NCI-H1048 (cell line): Measurements from ENCODE around the gene MEI1.

Source experiments
- DNase-seq: peaks from one replicate; lab custom pipeline; 2025; lab: John Stamatoyannopoulos, UW

Gene MEI1

GRCh38 chr22:41787331-41787730, 88.0 kb downstream of the MEI1 start:
- no peak for DNase-seq

- no peak for DNase-seq
These were observed 94.6 kb downstream of the MEI1 start for GRCh38 chr22:41793871-41794270.

DNA sequence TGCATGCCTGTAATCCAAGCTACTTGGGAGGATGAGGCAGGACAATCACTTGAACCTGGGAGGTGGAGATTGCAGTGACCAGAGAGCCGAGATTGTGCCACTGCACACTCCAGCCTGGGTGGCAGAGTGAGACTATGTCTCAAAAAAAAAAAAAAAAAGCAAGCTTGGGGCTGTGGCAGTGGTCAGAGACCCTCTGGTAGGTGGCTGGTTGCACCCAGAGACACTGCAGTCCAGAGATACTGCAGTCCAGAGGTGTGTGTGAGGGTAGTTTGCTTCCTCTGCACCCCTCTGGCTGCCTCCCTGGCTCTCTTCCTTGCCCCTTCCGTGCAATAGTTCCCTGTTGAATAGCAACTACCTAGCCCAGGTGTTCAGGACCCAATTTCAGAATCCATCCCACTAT, 99.4 kb downstream of the MEI1 start:
- DNase-seq = no peak

DNA sequence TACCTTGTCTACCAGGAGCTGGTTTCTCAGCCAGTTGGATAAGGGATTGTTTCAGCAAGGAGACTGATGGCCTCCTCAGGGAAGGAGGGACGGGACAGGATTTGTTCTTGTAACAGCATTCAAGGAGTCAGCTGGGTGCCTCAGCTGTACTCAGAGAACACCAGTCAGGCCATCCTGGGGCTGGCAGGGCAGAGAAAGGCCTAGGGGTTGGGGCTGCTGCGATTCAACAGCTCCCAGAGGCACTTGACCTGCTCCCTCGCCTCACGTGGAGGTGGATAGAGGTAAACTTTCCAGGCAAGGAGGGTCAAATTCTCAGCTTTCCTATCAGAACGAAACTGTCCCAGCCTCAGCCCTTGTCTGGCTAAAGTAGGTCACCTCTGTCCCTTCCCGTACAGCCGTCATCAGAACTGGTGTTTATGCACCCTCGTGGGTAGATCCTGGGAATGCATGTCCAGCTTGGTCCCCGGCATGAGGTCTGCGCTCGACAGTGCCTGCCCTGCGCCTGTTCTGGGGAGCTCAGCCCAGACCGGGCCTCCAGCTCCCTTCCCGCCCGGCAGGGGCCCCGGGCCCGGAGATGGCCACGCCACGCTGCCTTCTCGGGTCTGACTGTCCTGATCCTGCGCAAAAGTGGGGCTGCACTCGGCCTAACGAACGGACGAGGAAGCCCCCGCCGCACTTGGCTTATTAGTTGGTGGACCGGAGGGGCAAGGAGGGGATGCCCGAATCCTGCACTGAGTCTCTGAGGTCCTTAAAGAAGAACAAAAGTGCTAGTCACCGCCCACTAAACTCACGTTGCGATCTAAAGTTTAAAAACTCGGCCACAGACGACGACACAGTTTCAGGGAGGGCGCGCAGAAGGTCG, 100.4 kb downstream of the MEI1 start:
- no peak for DNase-seq

GRCh38 chr22:41800348-41801146, 101.2 kb downstream of the MEI1 start, which contains the start of gene CCDC134:
CCDC134 (plus strand) TSS chr22:41800679; CDS start chr22:41808891, 8,212 bp downstream.
- DNase-seq = peak; percentile 50

GRCh38 chr22:41801147-41801819, 102.0 kb downstream of the MEI1 start:
- no peak for DNase-seq

DNA sequence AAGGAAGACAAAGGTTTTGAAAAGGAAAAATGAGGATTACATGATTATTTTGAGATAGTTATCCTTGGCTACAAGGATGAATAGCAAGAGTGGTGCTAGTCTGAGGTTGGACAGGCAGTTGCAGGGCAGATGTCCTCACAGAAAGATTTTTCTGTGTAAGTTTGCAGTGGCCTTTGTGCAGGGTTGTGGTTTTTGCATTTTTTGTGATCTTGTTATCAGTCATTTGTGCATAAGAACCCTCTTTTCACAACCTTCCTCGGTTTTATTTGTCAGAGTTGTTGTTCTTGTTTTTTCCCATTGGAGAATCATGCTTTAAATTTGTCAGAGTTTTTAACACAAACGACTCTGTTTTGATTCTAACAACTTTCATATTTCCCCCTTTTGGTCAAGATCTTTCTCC, 102.6 kb downstream of the MEI1 start:
- DNase-seq = no peak

DNA sequence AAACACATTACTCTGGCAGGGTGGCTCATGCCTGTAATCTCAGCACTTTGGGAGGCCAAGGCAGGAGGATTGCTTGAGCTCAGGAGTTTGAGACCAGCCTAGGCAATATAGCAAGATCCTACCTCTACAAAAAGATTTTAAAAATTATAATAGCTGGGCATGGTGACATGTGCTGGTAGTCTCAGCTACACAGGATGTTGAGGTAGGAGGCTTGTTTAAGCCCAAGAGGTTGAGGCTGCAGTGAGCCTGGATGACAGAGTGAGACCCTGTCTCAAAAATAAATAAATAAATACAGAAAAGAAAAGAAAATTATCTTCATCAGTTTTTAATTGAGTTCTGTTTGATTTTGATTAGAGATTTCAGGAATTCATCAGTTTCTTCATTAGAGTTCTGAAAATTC, 106.3 kb downstream of the MEI1 start:
- DNase-seq = no peak

GRCh38 chr22:41808400-41808799, 109.1 kb downstream of the MEI1 start:
- DNase-seq = no peak

- DNase-seq = no peak
These were observed 110.7 kb downstream of the MEI1 start for GRCh38 chr22:41810022-41810421.

DNA sequence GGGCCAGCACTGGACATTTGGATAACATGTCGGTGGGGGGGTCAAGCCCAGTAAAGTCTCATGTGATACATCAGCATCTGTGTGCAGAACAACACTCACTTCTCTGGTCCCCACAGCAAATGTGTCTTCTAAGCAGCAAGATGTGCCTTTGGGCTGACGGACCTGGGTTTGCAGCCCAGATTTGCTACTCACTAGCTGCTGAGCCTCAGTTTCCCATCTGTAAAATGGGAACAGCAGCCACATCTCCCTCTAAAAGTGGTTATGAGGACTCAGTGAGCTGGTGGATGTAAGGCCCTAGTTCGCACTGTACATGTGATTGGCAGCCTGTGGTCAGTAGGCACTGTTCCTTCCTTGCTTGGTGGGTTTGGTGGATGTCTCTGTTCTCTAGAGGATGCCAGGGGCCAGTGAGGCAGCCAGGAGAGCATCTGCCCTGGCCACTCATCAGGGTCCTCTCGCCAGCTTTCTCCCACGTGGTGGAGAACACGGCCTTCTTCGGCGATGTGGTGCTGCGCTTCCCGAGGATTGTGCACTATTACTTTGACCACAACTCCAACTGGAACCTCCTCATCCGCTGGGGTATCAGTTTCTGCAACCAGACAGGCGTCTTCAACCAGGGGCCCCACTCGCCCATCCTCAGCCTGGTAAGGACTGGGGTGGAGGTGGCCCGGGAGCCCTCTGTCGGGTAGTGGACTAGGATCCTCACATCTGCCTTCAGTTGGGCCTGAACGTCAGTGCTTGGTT, 113.7 kb downstream of the MEI1 start:
- no peak for DNase-seq

DNA sequence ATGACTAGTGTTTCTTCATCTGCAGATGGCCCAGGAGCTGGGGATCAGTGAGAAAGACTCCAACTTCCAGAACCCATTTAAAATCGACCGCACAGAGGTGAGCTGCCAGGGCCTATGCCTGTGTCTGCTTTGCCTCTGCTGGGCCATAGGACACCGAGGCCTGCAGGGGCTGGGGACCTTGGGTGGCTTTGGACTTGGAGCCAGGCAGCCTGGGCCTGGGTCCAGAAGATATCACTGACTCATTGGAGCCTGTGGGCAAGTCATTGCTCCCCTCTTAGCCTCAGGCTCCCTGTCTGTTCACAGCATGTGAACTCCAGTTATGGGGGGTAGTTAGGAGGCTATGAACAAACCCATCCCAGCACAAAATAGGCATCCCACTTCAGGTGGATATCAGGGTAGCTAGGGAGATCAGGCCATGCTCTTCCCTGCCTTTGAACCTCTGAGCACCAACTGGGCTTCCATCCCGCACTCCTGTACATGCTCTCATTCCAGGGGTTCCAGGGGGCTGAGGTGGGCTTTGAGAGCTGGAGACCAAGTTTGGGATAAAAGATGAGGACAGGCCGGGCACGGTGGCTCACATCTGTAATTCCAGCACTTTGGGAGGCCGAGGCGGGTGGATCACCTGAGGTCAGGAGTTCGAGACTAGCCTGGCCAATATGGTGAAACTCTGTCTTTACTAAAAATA, 114.6 kb downstream of the MEI1 start:
- no peak for DNase-seq

GRCh38 chr22:41815716-41816115, 116.4 kb downstream of the MEI1 start:
- no peak for DNase-seq

DNA sequence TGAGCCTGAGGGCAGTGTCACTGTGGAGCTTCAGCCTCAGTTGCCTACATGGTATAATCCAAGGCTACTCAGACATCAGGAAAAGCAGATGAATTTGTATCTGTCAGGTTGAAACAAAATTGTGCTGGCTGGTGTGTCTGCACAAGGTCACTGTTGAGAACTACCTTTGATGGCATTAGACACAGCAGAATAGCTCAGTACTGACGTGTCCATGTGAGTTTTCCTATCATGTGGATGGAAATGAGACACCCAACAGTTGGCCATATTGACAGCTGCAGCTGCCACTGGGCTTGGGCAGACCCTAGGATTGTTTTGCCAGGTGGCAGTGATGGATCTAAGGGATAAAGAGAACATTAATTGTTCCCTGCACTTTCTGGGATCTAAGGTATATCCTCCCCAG, 116.9 kb downstream of the MEI1 start:
- DNase-seq = no peak

- no peak for DNase-seq
These were observed 117.6 kb downstream of the MEI1 start for GRCh38 chr22:41816871-41817270.

DNA sequence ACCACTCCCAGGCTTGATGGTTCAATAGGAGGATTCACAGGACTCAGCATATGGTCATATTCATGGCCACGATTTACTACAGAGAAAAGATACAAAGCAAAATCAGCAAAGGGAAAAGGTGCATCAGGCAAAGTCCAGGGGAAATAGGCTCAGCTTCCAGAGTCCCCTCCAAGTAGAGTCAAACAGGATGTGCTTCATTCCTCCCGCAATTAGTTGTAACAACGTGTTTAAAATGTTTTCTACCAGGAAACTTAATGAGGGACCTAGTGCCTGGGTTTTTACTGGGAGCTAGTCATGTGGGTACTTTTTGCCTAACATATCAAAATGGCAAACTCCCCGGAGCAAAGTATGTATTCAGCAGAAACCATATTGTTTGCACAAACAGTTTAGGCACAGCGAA, 118.7 kb downstream of the MEI1 start:
- no peak for DNase-seq

DNA sequence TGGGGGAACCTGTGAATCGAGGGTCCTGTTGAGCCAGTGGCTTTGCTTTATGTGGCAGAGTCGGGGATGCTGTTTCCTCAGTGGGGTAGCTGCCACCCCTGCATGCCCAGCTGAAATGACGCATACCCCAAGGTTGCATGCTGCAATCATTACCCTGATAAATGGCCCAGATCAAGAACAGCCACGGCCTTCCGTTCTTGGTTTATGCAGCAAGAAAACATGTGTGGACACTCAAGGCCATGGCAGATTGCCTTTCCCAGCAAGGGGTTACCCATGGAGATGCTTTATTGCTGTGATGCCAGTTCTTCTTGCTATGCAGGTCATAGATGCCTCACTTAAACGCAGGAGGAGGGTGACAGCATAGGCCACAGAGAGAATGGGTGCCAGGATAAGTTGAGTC, 119.3 kb downstream of the MEI1 start:
- no peak for DNase-seq

- DNase-seq = no peak
These were observed 120.0 kb downstream of the MEI1 start for GRCh38 chr22:41819257-41819656.

GRCh38 chr22:41820447-41820846, 121.1 kb downstream of the MEI1 start:
- DNase-seq = no peak

- DNase-seq = no peak
These were observed 122.4 kb downstream of the MEI1 start for GRCh38 chr22:41821471-41822316.
